Mesendoderm (in vitro differentiated cells): ENCODE measurements around the gene SLC4A4.

Source experiments
- DNase-seq: peaks from one replicate; pipeline ENCODE4 v3.0.0; 2013
- H2AK5ac ChIP-seq: 2 replicates; pipeline ENCODE4 v1.6.1; 2013; ENCODE audit warnings: low read length, inconsistent platforms
- H2BK120ac ChIP-seq: 2 replicates; pipeline ENCODE4 v1.6.1; 2013; ENCODE audit warnings: low read depth, mild to moderate bottlenecking, low read length, moderate library complexity, mixed read lengths
- H2BK15ac ChIP-seq: replicated peaks from 2 replicates; pipeline ENCODE4 v1.6.1; 2013; ENCODE audit warnings: low read depth, mild to moderate bottlenecking, moderate library complexity
- H2BK5ac ChIP-seq: 2 replicates; pipeline ENCODE4 v1.6.1; 2013; ENCODE audit warnings: low read length, inconsistent platforms
- H3K18ac ChIP-seq: 2 replicates; pipeline ENCODE4 v1.6.1; 2013; ENCODE audit warnings: mild to moderate bottlenecking, low read length, mixed read lengths
- H3K23ac ChIP-seq: one replicate; pipeline ENCODE4 v1.6.1; 2013; ENCODE audit warnings: low read length
- H3K27ac ChIP-seq: 2 replicates; pipeline ENCODE4 v1.5.1; 2013; ENCODE audit warnings: low read depth, mild to moderate bottlenecking, inconsistent platforms, low read length, moderate library complexity
- H3K27me3 ChIP-seq: 2 replicates; pipeline ENCODE4 v1.6.1; 2013; ENCODE audit warnings: low read length, control low read depth, mild to moderate bottlenecking, inconsistent platforms; ENCODE audit not compliant: insufficient read depth, poor library complexity
- H3K36me3 ChIP-seq: 2 replicates; pipeline ENCODE4 v1.6.1; 2013; ENCODE audit warnings: low read length, inconsistent platforms; ENCODE audit not compliant: control insufficient read depth, insufficient read depth
- H3K4ac ChIP-seq: one replicate; pipeline ENCODE4 v1.6.1; 2013; ENCODE audit warnings: low read depth, mild to moderate bottlenecking, low read length, moderate library complexity
- H3K4me1 ChIP-seq: 2 replicates; pipeline ENCODE4 v1.6.1; 2013; ENCODE audit warnings: low read depth, low read length, inconsistent platforms; ENCODE audit not compliant: control insufficient read depth
- H3K4me2 ChIP-seq: 2 replicates; pipeline ENCODE4 v1.6.1; 2013; ENCODE audit warnings: low read length
- H3K4me3 ChIP-seq: 2 replicates; pipeline ENCODE4 v1.5.1; 2013; ENCODE audit warnings: mild to moderate bottlenecking, low read length
- H3K56ac ChIP-seq: one replicate; pipeline ENCODE4 v1.6.1; 2013; ENCODE audit warnings: low read length
- H3K79me1 ChIP-seq: 2 replicates; pipeline ENCODE4 v1.6.1; 2013; ENCODE audit warnings: low read length, inconsistent platforms
- H3K79me2 ChIP-seq: 2 replicates; pipeline ENCODE4 v1.6.1; 2013; ENCODE audit warnings: mild to moderate bottlenecking, low read length; ENCODE audit not compliant: control insufficient read depth, insufficient read depth
- H3K9ac ChIP-seq: 2 replicates; pipeline ENCODE4 v1.6.1; 2013; ENCODE audit warnings: low read length, inconsistent platforms
- H4K5ac ChIP-seq: one replicate; pipeline ENCODE4 v1.6.1; 2013; ENCODE audit warnings: low read length
- H4K8ac ChIP-seq: one replicate; pipeline ENCODE4 v1.6.1; 2013; ENCODE audit warnings: low read depth, mild to moderate bottlenecking, control low read depth, low read length, moderate library complexity
- WGBS: extraction: QIAGEN DNeasy Blood & Tissue Kit; methylation state at CpG from one replicate; pipeline ENCODE4 v1.1.7; 2013; ENCODE audit warnings: low lambda C conversion rate, missing lambda C conversion rate; ENCODE audit not compliant: insufficient coverage; ENCODE audit errors: extremely low coverage; 5-methylcytosine and 5-hydroxymethylcytosine counted together

Gene SLC4A4

DNA sequence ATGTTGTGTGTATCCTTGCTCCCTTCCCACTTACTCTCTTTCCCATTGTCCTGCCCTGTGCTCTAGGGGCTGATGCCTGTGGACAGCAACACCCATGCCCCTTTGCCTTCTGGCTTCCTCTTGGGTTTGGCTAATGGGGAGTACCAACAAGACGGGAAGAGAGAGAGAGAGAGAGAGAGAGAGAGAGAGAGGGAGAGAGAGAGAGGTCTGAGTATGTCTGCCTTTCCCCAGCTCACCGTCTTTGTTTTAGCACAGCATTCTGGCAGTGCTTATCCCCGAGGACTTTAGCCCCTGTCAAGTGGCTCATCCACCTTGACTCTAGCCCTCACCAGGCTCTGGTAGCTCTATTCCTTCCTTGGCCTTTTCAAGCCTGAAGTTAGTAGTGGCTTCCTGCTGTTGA is 128.0 kb downstream of the SLC4A4 start:
- H3K23ac ChIP-seq = no peak overlapping the region

DNA sequence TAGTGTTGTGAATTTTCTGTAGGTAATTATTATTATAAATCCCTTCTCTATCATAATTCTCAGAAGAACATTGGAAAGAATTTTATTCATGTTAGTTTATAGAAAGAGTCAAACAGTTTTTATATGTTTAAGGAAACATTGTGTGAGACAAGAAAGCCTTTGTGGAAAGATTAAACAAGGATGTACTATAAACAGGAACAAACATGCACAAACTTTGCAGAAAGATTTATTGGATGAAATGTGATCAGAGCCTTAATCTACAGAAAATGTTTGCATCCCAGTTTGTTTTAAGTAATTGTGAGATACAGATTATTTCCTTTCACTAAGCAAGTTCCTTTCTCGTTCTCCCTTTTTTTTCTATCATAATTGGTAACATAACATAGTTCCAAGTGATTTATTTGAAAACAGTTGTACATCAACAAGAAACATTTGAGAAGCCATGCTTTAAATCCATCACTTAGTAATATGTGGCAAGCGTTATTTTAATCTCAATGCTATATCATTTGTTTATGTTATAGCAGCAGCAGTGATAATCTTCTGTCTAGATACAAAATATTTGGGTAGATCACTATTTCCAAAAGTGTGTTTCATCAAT is 129.4 kb downstream of the SLC4A4 start:
- Histone ChIP-seq H3K4me2 (no peak overlapping the region), H3K27me3 (no peaks in the 10 kb centered on the region), H2BK120ac (no peak overlapping the region), H3K4ac (no peak overlapping the region), H3K27ac (no peak overlapping the region), H3K4me3 (no peak overlapping the region), H3K79me1 (no peaks in the 10 kb centered on the region), H3K23ac (no peak overlapping the region), H3K18ac (no peak overlapping the region), H2BK15ac (no peak overlapping the region), H3K36me3 (no peaks in the 10 kb centered on the region), H4K5ac (no peak overlapping the region), H4K8ac (no peak overlapping the region), H3K79me2 (no peaks in the 10 kb centered on the region), H2AK5ac (no peak overlapping the region), H3K4me1 (no peaks in the 10 kb centered on the region), H2BK5ac (no peak overlapping the region), H3K9ac (no peak overlapping the region), H3K56ac (no peak overlapping the region)
- no CpG with 5 or more reads among the region's 2 CpGs for WGBS
- DNase-seq = no peak

More for the DNA sequence above, 128.0 kb downstream of the SLC4A4 start:
- Histone ChIP-seq H2BK5ac (no peak overlapping the region), H3K4me3 (no peak overlapping the region), H3K27me3 (no peaks in the 10 kb centered on the region), H3K4me2 (no peak overlapping the region), H4K5ac (no peak overlapping the region), H2BK120ac (no peak overlapping the region), H2AK5ac (no peak overlapping the region), H3K4ac (no peak overlapping the region), H3K9ac (no peak overlapping the region), H3K56ac (no peak overlapping the region), H3K79me2 (no peaks in the 10 kb centered on the region), H4K8ac (no peak overlapping the region), H3K4me1 (no peaks in the 10 kb centered on the region), H2BK15ac (no peak overlapping the region), H3K79me1 (no peaks in the 10 kb centered on the region), H3K18ac (no peak overlapping the region), H3K27ac (no peak overlapping the region), H3K36me3 (no peaks in the 10 kb centered on the region)
- WGBS = no CpG with 5 or more reads among the region's 3 CpGs
- DNase-seq = no peak

DNA sequence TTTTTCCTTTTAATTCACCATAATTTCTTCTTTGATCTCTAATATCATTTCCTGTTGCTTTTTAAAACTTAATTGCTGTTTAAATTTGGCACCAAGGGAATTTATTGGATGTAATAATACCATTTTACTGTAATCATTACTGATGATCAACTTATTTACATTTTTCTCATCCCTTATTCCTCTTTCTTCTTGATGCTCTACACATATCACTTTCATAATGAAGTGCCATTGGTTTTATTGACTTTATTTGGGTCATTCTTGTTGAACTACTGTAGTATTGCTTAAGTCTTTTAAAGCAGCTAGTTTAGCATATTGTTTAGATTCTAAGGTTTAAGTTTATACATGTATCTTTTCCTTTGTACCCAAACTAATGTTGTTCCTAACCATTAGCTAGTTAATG is 130.7 kb downstream of the SLC4A4 start:
- Histone ChIP-seq H3K79me2 (no peaks in the 10 kb centered on the region), H2BK15ac (no peak overlapping the region), H2AK5ac (no peak overlapping the region), H3K27me3 (no peaks in the 10 kb centered on the region), H3K9ac (no peak overlapping the region), H3K79me1 (no peaks in the 10 kb centered on the region), H3K27ac (no peak overlapping the region), H4K5ac (no peak overlapping the region), H3K4me1 (no peaks in the 10 kb centered on the region), H4K8ac (no peak overlapping the region), H3K4me3 (no peak overlapping the region), H3K23ac (no peak overlapping the region), H2BK5ac (no peak overlapping the region), H3K36me3 (no peaks in the 10 kb centered on the region), H3K56ac (no peak overlapping the region), H3K4ac (no peak overlapping the region), H2BK120ac (no peak overlapping the region), H3K18ac (no peak overlapping the region), H3K4me2 (no peak overlapping the region)
- no peak for DNase-seq

DNA sequence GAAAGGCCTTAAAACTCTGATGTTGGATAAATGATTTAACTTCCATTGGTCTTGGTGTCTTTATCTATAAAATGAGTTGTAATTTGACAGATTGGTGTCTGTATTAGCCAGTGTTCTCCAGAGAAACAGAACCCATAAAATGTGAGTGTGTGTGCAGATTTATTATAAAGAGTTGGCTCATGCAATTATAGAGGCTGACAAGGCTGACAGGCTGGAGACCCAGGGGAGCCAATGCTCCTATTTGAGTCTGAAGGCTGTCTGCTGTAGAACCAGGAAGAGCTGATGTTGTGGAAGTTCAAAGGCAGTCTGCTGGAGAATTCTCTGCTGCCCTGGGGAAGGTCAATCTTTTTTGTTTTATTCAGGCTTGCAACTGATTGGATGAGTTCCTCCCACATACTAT is 131.7 kb downstream of the SLC4A4 start:
- Histone ChIP-seq H3K36me3 (no peaks in the 10 kb centered on the region), H2BK15ac (no peak overlapping the region), H2BK120ac (no peak overlapping the region), H3K27ac (no peak overlapping the region), H3K4ac (no peak overlapping the region), H3K79me2 (no peaks in the 10 kb centered on the region), H4K8ac (no peak overlapping the region), H3K4me1 (no peaks in the 10 kb centered on the region), H2AK5ac (no peak overlapping the region), H3K4me2 (no peak overlapping the region), H4K5ac (no peak overlapping the region), H3K18ac (no peak overlapping the region), H3K4me3 (no peak overlapping the region), H3K27me3 (no peaks in the 10 kb centered on the region), H3K9ac (no peak overlapping the region), H3K79me1 (no peaks in the 10 kb centered on the region), H2BK5ac (no peak overlapping the region), H3K23ac (no peak overlapping the region), H3K56ac (no peak overlapping the region)
- DNase-seq = no peak

DNA sequence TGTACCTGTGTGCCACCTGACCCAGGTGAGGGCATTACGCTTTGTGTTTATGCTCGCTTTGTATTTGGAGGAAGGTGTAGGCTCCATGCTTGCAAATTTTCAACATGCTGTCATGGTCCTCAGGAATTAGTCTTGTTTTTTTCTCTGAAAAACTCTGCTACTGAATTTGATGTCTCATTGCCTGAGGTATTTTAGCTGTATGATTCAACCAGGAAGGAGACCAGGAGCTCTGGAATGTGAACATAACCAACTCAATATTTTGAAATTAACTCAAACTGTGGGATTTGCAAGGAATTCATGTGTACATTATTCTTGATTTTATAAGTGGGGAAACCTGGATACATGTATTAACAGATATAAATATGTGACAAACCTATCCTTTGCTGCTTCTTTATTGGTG is 134.1 kb downstream of the SLC4A4 start:
- H3K18ac ChIP-seq = no peak overlapping the region
- no peaks in the 10 kb centered on the region for H3K27me3 ChIP-seq
- no peak overlapping the region for H3K9ac ChIP-seq
- H4K8ac ChIP-seq = no peak overlapping the region
- H3K4me3 ChIP-seq = no peak overlapping the region
- DNase-seq = peak; percentile 3
- H3K27ac ChIP-seq = no peak overlapping the region
- H3K79me2 ChIP-seq = no peaks in the 10 kb centered on the region
- no peak overlapping the region for H2AK5ac ChIP-seq
- H3K23ac ChIP-seq = no peak overlapping the region
- H3K4ac ChIP-seq = no peak overlapping the region
- no CpG with 5 or more reads among the region's 2 CpGs for WGBS
- no peak overlapping the region for H2BK5ac ChIP-seq
- no peak overlapping the region for H2BK15ac ChIP-seq
- no peak overlapping the region for H2BK120ac ChIP-seq
- H3K4me2 ChIP-seq = no peak overlapping the region
- no peaks in the 10 kb centered on the region for H3K79me1 ChIP-seq
- no peaks in the 10 kb centered on the region for H3K36me3 ChIP-seq
- H3K56ac ChIP-seq = no peak overlapping the region
- H3K4me1 ChIP-seq = no peaks in the 10 kb centered on the region
- H4K5ac ChIP-seq = no peak overlapping the region

DNA sequence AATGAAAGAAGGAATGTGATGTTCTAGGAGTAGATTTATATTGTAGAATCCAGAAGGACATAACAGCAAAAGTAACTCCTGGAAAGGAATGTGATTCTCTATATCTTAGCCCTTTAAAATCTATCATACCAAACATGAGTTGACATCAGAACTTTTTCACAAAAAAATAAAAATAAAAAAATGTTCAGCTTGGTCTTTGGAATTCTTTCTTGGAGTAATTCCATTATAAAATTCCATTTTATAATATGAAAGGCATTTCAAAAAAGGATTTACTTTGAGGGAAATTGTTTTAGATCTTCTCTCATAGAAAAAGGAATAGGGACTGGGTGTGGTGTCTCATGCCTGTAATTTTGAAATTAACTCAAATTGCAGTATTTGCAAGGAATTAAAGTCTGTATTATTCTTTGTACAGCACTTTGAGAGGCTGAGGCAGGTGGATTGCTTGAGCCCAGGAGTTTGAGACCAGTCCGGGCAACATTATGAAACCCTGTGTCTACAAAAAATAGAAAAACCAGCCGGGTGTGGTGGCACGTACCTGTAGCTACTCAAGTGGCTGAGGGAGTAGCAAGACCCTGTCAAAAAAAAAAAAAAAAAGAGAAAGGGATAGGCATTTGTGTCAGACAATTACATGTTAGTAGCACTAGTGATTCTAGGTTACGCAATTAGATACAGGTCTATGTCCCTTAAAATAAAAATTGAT is 134.9 kb downstream of the SLC4A4 start:
- Histone ChIP-seq H3K4me3 (no peak overlapping the region), H3K36me3 (no peaks in the 10 kb centered on the region), H3K27me3 (no peaks in the 10 kb centered on the region), H4K8ac (no peak overlapping the region), H3K79me1 (no peaks in the 10 kb centered on the region), H3K79me2 (no peaks in the 10 kb centered on the region), H3K4me1 (no peaks in the 10 kb centered on the region), H3K56ac (no peak overlapping the region), H3K4ac (no peak overlapping the region), H3K18ac (no peak overlapping the region), H4K5ac (no peak overlapping the region), H2AK5ac (no peak overlapping the region), H3K9ac (no peak overlapping the region), H2BK15ac (no peak overlapping the region), H3K27ac (no peak overlapping the region), H2BK120ac (no peak overlapping the region), H3K23ac (no peak overlapping the region), H2BK5ac (no peak overlapping the region), H3K4me2 (no peak overlapping the region)
- no CpG with 5 or more reads among the region's 4 CpGs for WGBS
- no peak for DNase-seq
